DMS114 treated with DMSO at 0.1 percent for 48 hours (cell line): ENCODE results near the gene CELF4.

Experiments used
- DNase-seq: peaks from one replicate; lab custom pipeline; 2025; ENCODE audit not compliant: unreplicated experiment; lab: John Stamatoyannopoulos, UW

Gene CELF4

DNA sequence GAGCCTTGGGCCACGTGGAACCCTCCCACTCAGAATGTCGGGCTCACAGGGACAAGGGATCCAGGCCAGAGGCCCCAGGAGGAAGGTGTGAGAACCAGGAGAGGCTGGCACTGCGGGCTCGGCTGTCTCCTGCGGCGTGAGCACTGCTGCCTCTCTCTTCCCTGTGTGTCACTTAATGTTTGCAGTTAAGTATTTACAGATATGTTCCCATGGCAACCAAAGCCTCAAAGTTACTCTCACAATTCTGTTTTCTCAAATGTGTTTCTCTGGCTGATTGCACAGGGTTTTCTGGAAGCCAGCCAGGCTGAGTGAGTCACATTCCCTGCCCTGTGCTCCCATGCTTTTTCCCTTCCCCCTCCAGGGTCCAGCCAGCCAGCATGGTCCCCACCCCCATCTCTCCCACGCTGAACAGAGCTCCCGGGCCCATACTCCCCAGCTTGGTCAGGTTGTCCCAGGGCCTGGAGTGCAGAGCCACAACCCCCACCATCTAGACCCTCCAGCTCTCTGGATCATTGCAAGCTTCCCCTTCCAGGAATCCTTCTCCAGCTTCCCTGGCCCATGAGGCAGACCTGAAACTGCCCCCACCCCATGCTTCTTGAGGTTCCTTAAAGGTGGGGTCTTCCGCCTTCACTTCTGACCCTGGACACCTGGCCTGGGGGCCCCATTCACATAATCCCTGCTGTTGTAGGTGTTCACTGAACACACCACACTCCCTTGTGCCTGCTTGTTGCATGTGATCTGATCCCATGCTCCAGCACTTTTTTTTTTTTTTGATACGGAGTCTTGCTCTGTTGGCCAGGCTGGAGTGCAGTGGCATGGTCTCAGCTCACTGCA lies 265.9 kb downstream of the CELF4 start:
- no peak for DNase-seq

DNA sequence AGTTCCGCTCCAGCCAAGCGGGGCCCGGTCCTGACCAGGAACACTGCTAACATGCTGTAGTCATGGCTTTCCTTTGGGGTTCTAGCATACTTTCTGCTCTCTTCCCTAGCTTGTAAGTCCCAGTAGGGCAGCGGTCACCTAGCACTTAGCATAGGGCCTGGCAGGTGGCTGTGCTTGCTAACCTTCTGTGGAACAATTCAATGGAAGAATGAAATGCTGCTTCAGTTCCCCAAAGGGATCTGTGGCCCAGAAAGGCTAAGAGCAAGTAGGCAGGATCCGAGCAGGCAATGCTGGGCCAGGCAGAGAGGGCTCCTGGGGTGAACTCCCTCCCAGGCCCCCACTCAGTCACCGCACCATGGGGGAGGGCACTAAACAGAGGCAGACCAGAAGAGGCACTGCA lies 266.8 kb downstream of the CELF4 start:
- DNase-seq = no peak

DNA sequence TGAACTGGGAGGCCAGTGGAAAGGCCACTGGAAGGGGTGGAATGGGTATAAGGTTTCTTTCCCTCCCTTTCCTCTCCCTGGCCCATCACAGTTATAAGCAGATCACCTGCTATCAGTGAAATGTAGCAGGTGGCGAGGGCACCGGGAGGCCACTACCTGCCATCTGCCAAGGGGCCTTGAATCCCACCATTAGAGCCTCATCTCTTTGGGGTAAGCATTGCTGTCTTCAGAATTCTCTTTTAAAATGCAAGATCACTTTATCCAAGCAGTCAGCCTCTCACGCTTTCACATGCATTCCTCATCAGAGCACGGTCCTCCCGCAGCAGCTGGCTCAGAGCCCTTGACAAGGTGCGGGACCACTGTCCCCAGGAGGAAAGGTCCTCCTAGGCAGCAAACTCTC lies 268.5 kb downstream of the CELF4 start:
- no peak for DNase-seq

DNA sequence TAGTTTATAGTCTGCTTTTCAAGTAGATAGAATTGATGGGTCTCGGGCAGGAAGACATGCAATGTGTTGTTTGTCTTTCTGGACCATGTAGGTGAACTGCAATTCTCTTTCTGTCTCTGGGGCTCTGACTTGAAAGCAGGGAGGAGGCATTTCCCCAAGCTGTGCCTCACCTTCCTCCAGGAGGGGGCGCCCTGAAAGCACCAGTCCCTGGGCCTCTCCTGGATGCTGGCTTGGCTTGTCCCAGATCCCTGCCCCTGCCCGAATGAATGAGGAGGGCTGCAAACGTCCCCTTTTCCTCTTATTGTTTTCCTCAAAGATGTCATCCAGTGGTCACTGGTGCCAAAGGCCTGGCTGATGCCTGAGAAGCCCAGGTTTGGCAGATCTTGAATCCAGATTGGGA lies 270.6 kb downstream of the CELF4 start:
- no peak for DNase-seq

DNA sequence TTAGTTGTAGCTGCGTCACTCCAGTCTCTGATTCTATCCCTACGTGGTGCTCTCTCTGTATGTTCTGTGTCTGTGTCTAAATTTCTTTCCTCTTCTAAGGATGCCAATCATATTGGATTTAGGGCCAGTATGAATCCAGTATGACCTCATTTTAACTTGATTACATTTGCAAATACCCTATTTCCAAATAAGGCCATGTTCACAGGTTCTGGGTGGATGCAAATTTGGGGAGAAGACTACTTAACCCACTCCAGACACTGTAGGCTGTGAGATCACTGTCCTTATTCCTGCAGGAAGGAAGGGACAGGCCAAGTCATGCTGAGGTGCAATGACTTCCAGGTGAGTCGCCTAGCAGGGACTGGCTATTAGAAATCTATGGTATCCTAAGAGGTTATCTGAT lies 272.2 kb downstream of the CELF4 start:
- no peak for DNase-seq

DNA sequence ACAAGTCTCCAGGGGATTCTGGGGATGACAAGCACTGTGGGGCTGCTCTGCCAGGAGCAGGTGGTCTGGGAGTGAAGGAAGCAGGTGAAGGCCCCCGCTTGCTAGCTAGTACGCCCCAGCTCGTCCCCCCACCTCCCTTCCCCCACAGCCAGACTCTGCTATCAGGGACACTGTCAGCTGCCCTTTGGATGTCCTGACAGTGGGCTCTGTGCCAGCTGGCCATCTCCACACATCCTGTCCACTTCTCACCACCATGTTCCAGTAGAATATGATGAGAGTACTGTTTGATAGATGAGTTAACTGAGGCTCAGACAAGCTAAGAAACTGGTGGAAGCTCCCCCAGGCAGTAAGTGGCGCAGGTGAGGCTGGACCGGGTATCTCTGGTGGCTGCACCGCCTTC lies 276.2 kb downstream of the CELF4 start:
- DNase-seq = no peak

DNA sequence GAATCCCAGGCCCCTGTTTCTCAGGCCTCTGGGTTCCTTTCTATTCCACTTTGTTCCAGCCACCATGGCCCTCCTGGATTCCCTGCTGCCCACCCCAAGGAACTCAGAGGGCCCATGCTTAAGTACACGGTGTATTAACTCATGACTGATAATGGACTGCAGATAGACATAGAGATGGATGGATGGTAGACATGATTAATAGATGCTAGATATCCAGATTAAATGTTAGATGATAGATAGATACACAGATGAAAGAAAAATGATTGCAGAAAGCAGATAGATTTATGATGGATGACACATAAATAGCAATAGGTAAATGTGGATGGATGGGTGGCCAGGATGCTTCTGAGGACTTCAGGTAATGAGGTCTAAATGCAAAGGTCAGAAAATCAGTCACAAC lies 278.0 kb downstream of the CELF4 start:
- DNase-seq = no peak

DNA sequence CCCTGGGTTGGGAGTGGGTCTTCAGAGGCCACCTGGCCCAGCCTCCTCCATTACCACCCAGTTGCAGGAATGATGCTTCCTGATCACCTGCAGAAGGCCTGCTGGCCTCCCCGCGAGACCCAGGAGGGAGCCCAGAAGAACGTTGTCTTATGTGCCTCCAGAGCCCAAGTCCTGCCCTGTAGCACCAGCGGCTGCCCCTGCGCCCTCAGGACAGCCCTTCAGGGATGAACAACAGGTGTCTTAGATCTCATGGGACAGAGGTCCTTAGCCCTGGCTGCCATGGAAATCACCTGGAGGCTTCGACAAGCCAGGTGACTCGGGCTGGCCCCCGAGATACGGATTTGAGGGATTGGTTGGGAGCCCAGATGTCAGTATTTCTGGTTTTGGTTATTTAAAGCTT lies 278.8 kb downstream of the CELF4 start:
- no peak for DNase-seq

DNA sequence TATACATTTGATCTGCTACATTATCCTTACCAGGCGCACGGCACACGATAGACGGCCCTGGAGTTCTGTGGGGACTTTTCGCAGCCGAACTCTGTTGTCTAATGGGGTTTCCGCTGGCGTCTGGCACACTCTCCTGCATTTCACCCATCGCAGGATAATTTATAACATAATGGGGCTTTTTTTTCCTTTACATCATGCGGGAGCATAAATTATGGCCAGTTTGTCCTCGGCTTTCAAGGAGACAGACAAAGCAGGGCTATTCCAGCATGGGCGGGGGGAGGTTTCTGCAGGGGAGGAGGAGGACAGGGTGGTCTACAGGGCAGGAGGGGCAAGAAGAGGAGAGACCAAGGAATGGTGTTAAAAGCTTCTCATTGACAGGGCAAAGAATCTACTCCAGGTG lies 279.8 kb downstream of the CELF4 start:
- DNase-seq = no peak

DNA sequence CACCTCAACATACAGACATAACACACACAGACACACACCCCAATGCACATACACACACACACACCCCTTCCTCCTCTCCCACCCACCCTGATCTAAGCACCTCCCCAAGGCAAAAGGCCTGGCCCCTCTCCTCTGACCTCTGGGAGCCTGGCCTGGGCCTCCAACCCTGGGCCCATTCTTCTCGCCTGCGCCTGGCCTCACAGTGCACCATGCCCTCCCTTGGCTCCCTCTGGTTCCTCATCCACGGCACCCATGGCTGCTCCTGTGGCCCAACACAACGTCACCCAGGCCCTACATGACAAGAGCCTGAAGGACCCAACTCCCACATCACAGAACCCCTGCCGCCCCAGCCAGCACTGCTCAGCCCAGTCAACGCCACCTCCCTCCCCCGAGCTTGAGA lies 281.3 kb downstream of the CELF4 start:
- DNase-seq = no peak

DNA sequence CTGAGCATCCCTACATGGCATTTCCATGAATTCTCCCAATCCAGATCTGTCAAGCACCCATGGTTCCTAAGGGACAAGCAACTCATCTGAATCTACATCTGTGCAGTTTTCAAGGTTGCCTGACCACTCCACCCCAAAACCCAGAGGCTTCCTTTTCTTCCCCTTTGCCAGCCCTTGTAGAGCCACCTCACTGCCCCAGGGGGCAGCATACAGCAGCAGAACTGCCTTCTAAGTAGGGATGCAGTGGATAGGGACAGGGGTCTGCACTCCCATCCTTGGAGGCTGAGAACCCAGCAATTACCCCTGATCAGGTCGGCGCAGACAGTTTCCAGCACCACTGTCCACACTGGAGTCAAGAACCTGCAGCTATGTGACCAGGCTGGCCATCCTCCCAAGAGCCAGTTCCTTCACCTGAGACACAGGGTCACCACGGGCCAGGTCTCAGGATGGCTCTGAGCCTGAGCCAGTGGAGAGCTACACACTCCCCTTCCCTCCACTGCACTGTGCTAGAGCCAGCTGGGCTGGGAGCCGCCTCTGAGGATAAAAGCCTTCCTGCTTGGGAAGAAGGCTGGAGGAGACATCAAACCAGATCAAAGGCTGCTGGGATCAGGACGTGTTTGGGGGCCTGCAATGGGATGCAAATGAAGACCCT lies 283.1 kb downstream of the CELF4 start:
- no peak for DNase-seq

DNA sequence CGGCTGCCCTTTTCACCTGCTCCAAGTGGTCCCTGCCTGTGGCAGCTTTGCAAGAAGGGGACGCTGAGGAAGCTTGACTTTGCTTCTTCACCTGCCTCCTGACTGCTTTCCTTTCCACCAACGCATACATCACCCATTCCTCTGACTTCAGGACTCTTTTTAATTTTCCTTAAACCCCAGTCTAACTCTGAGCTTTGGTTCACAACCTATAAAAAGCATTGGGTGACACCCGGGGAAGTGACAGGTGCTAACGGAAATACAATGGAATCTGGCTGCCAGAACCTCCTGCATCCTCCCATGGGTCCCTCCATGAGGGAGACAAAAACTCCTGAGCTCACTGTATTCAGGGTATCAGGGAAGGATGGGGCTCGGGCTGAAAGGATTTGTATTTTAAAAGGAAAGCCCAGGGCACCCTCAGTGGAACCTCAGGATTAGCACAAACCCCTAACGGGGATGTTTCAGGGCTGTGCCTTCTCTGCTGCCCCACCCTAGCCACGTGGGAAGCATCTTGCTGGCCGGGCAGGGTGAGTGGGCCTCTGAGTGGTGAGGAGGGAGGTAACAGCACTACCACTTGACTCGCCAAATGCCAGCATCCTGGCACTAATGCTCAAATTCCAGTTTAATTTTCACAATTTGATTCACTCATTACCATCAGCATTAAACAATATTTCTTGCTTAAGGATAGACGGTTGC lies 284.8 kb downstream of the CELF4 start:
- no peak for DNase-seq

DNA sequence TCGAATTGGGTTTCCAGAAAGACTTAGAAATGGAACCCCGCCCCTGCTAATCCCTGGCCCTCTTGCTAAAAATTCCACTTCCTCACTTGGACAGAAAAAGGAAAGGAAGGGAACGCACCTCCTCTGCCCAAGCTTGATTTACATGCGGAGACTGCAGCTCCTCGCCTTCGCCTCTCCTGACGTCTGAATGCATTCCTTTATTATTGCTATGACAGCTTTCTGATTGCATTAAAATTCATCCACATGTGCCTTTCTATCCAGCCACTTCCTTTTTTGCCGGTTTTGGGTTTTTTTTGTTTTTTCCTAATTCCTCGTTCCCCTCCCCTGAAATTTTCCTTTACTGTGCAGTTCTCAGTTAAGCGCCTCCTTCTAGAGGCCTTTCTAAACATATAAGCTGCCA lies 287.8 kb downstream of the CELF4 start:
- no peak for DNase-seq

DNA sequence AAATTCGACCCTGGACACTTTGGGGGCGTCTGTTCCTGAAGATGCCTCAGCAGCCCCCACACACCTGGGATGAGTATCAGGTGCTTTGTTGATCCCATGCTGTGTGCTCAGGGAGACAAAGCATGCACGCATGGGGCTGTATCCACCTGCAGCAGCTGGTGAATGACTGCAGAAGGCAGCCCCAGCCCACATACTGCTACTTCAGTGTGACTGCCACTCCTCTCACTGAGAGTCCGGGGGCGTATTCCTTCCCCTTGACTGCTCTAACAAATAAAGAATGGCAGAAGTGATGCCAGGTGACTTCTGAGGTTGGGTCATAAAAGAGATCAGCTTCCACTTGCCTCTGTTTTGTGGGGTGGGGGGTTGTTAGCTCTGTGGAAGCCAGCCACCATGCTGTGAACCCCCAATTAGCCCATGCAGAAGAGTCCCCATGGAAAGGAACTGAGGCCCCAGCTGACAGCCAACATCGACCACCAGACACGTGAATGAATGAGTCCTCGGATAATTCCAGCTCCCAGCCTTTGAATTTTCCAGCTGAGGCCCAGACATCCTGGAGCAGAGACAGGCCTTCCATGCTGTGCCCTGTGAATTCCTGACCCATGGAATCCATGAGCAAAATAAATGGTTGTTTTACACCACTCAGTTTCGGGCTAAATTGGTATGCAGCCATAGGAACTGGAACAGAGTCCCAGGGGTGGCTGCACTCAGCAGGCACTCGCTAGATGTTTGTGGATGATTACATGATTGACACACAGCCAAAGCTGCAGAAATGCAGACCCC lies 289.3 kb downstream of the CELF4 start:
- DNase-seq = no peak

DNA sequence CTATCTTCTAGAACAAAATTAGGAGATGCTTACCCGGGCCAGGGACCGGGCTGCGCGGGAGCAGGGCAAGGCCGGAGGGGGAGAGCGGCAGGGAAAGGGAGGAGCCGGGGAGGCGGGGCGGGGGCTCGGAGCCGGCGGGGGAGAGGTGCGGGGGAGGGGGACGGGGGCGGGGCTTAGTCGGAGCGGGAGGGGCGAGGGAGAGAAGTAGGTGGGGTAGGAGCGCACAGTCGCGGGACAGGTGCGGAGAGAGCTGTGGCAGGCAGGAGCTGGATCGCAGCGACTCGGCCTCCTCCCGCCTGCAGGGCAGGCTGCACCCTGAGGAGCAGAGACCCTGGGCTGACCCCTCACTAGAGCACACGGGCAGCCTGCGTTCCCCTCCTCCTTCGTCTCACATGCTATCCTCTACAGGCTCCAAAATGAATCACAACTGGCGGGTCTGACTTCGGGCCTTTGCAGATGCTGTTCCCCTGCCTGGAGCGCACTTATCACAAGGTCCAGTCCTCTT lies 290.3 kb downstream of the CELF4 start:
- no peak for DNase-seq

DNA sequence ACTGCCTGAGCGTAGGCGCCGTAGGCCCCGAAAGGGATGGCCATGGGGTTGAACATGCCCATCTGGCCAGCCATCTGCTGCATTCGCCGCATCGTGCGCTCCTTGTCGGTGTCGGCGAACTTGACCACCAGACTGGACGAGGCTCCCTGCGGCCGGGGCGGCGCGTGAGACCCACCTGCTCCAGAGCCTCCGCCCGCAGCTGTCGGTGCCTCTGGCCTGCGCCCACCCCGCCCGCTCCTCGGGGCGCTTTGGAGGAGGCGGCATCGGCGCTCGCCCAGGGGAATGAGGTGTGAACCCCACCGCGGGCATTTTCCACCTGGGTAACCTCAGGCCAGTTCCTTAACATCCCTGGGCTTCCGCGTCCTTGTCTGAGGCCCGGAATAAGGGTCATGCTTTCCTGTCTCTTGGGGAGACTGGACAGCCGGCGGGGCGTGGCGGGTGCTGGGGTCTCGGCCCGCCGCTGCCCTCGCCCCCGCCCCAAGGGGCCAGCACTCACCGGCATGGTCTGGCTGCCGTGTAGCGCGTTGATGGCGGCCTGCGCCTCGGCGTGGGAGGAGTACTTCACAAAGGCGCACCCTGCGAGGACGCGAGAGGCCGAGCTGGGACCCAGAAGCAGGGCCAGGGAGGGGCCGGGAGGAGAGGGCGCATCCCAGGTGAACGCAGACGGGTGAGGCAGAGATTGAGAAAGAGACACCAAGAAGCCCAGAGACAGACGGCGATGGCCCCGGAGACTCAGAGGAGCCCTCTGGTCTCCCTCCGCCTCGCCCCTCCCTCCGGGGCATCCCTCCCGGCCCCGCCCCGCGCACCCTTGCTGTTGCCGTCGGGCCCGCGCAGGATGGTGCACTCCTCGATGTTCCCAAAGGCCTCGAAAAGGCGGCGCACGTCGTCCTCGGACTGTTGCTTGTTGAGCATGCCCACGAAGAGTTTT lies 291.0 kb downstream of the CELF4 start:
- DNase-seq = no peak

DNA sequence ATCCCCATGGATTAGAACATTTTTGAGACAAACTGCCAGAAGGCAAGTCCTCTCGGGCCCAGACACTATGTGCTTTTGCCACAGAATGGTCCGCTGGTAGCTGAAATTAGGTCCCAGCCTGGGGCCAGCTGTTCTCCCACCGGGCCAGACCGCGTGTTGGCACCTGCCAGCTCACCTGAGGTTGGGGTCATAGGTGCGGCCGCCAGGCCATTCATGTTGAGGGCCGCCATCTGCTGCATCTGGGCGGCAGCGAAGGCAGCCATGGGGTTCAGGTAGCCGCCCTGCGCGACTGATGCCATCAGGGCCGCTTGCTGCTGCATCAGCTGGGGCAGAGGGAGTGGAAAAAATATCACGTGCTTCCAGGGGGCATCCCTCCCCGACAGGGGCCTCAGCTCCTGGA lies 292.8 kb downstream of the CELF4 start:
- DNase-seq = no peak

DNA sequence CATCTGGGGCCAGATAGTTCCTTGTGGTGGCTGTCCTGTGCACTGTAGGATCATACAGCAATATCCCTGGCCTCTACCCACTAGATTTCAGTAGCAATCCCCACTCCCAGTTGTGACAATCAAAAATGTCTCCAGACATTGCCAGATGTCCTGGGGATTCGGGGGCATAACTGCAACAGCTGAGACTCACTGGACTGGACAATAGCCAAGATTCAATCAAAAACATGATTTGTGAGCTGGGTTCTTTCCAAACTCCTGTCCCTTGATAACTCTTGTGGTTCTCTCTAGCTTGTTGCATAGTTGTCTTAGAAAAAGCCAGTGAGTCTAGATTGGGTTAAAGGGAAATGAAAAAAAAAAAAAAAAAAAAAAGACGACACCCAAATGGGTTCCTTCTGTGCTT lies 293.4 kb downstream of the CELF4 start:
- DNase-seq = no peak

DNA sequence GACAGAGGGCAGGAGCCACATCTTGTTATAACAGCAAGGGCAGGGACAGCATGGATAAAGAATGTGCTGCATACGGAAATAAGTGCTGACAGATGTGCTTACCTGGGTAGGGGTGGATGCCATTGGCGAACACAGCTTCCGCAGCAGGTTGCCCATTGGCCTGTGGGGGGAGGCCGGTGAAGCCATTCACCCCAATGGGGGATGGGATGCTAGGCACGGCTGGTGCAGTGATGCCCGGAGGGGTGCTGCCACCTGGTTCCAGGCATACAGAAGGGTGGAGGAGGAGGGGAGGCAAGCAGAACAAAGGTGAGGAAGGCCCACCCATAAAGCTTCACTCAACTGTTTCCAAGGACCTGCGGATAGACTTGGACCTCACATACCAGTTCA lies 294.9 kb downstream of the CELF4 start:
- DNase-seq = no peak

DNA sequence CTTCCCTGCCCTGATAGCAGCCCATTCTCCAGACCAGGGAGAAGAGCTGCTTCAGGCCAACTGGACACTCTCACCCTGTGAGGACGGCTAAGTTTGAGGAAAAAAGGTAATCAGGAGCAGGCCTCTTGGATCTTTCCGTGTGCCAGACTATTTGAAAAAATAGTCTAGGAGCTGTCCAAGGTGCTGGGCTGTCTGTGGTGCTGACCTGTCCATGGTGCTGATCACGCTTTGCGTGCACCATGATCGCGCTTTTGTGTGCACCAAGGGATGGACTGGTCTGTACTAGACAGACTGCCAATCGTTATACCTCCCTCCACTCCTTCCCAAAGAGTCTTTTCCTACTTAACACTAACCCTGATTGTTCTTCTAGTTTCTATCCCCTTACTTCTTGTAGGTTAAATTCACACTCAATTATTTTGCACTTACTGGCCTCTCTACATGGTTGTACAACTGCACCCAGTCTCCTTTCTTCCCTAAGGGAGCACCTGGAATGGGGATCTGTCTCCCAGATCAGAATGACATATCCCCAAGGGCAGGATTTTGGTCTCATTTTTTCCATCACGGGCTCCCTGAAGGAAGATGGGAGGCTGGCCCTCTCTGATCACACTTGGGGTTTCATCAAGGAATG lies 295.4 kb downstream of the CELF4 start:
- no peak for DNase-seq
